WTC11 (cell line): ENCODE data around the gene GUCY2D. TPM values are rescaled to one million over a fixed set of nuclear protein-coding genes. Genes with fewer than 3 reads are reported as not detected.

Source experiments
- ATAC-seq: fragments of 200-7000 bp; cut with Tn5 transposase; 2 replicates; pipeline ENCODE4 v1.10.0; 2021; ENCODE audit warnings: mild to moderate bottlenecking, moderate library complexity
- CTCF ChIA-PET: fragments of 300-600 bp; sonication (Branson Sonifier 250); formaldehyde crosslinking; loops from one replicate; lab custom pipeline; 2021; ENCODE audit warnings: antibody characterized with exemption; lab: Charles Lee
- POLR2A ChIA-PET: fragments of 350-600 bp; sonication (Branson Sonifier 250); formaldehyde crosslinking; loops from one replicate; lab custom pipeline; 2021; ENCODE audit warnings: antibody characterized with exemption; lab: Charles Lee
- DNase-seq: peaks from one replicate; pipeline ENCODE4 v3.0.0; 2021; ENCODE audit warnings: low spot score
- H3K27ac Mint-ChIP-seq: 2 replicates; pipeline ENCODE4 v1.8.0; 2021; ENCODE audit warnings: mixed read lengths
- H3K27me3 Mint-ChIP-seq: 2 replicates; pipeline ENCODE4 v1.8.0; 2021; ENCODE audit warnings: low read depth, mild to moderate bottlenecking, moderate library complexity, mixed read lengths
- H3K36me3 Mint-ChIP-seq: 2 replicates; pipeline ENCODE4 v1.8.0; 2021; ENCODE audit warnings: mixed read lengths
- H3K4me1 Mint-ChIP-seq: 2 replicates; pipeline ENCODE4 v1.8.0; 2022; ENCODE audit warnings: mixed read lengths
- H3K4me3 Mint-ChIP-seq: 2 replicates; pipeline ENCODE4 v1.8.0; 2021; ENCODE audit warnings: mild to moderate bottlenecking, moderate library complexity, mixed read lengths
- H3K9me3 Mint-ChIP-seq: 2 replicates; pipeline ENCODE4 v1.8.0; 2021; ENCODE audit warnings: mixed read lengths
- CBFB ChIP-seq: sonication (generic); formaldehyde crosslinking; IDR thresholded peaks from 2 replicates; pipeline ENCODE4 v1.8.1; 2022; ENCODE audit warnings: mild to moderate bottlenecking, low read depth, missing genetic modification reagents
- E2F4 ChIP-seq: sonication (generic); formaldehyde crosslinking; IDR thresholded peaks from 2 replicates; pipeline ENCODE4 v1.8.1; 2022; ENCODE audit warnings: low read depth, mild to moderate bottlenecking, moderate library complexity, missing genetic modification reagents, borderline replicate concordance
- E2F5 ChIP-seq: sonication (generic); formaldehyde crosslinking; IDR thresholded peaks from 2 replicates; pipeline ENCODE4 v1.8.1; 2022; ENCODE audit warnings: mild to moderate bottlenecking, moderate library complexity, missing genetic modification reagents
- ERG ChIP-seq: fragments of 250-450 bp; sonication (Bioruptor Pico); IDR thresholded peaks from 2 replicates; pipeline ENCODE4 v1.8.0; 2021; ENCODE audit warnings: mild to moderate bottlenecking
- FOXJ3 ChIP-seq: sonication (generic); formaldehyde crosslinking; IDR thresholded peaks from 2 replicates; pipeline ENCODE4 v1.9.0; 2021; ENCODE audit warnings: missing genetic modification reagents, mild to moderate bottlenecking, borderline replicate concordance
- FOXP4 ChIP-seq: sonication (generic); formaldehyde crosslinking; IDR thresholded peaks from 2 replicates; pipeline ENCODE4 v1.8.0; 2022; ENCODE audit warnings: mild to moderate bottlenecking, missing genetic modification reagents
- IRF2 ChIP-seq: sonication (generic); formaldehyde crosslinking; IDR thresholded peaks from 2 replicates; pipeline ENCODE4 v1.8.0; 2022; ENCODE audit warnings: low read depth, missing genetic modification reagents, borderline replicate concordance
- JAZF1 ChIP-seq: fragments of 250-450 bp; sonication (Bioruptor Pico); IDR thresholded peaks from 2 replicates; pipeline ENCODE4 v1.9.0; 2021; ENCODE audit warnings: moderate library complexity, mild to moderate bottlenecking, inconsistent platforms
- MAX ChIP-seq: sonication (generic); formaldehyde crosslinking; IDR thresholded peaks from 2 replicates; pipeline ENCODE4 v1.8.0; 2022; ENCODE audit warnings: mild to moderate bottlenecking, missing genetic modification reagents
- MLX ChIP-seq: sonication (generic); formaldehyde crosslinking; IDR thresholded peaks from 2 replicates; pipeline ENCODE4 v1.8.1; 2023; ENCODE audit warnings: mild to moderate bottlenecking, missing genetic modification reagents, moderate library complexity
- MXD4 ChIP-seq: fragments of 250-450 bp; sonication (Bioruptor Pico); IDR thresholded peaks from 2 replicates; pipeline ENCODE4 v1.8.0; 2021; ENCODE audit warnings: mild to moderate bottlenecking, moderate library complexity, borderline replicate concordance
- NFATC4 ChIP-seq: fragments of 250-450 bp; sonication (Bioruptor Pico); IDR thresholded peaks from 2 replicates; pipeline ENCODE4 v1.9.0; 2021; ENCODE audit warnings: mild to moderate bottlenecking
- NR1H2 ChIP-seq: sonication (generic); formaldehyde crosslinking; IDR thresholded peaks from 2 replicates; pipeline ENCODE4 v1.9.0; 2021; ENCODE audit warnings: mild to moderate bottlenecking, moderate library complexity, missing genetic modification reagents
- PRDM15 ChIP-seq: sonication (generic); formaldehyde crosslinking; IDR thresholded peaks from 2 replicates; pipeline ENCODE4 v1.8.0; 2022; ENCODE audit warnings: missing genetic modification reagents
- PREB ChIP-seq: sonication (generic); formaldehyde crosslinking; IDR thresholded peaks from 2 replicates; pipeline ENCODE4 v1.8.1; 2022; ENCODE audit warnings: mild to moderate bottlenecking, missing genetic modification reagents, moderate library complexity, borderline replicate concordance
- SMAD3 ChIP-seq: sonication (generic); formaldehyde crosslinking; IDR thresholded peaks from 2 replicates; pipeline ENCODE4 v1.8.0; 2022; ENCODE audit warnings: missing genetic modification reagents, mild to moderate bottlenecking, borderline replicate concordance
- ZMAT4 ChIP-seq: fragments of 250-450 bp; sonication (Bioruptor Pico); IDR thresholded peaks from 2 replicates; pipeline ENCODE4 v1.9.0; 2021; ENCODE audit warnings: mild to moderate bottlenecking
- ZNF396 ChIP-seq: fragments of 250-450 bp; sonication (Bioruptor Pico); IDR thresholded peaks from 2 replicates; pipeline ENCODE4 v1.8.0; 2021; ENCODE audit warnings: mild to moderate bottlenecking, moderate library complexity, borderline replicate concordance
- ZSCAN18 ChIP-seq: fragments of 250-450 bp; sonication (Bioruptor Pico); IDR thresholded peaks from 2 replicates; pipeline ENCODE4 v2.1.2; 2022; ENCODE audit warnings: mild to moderate bottlenecking, moderate library complexity
- total RNA-seq: library from RNA; stranded (reverse); gene quantifications from 3 replicates; pipeline ENCODE4 v1.2.3, GENCODE V29; 2021

GUCY2D gene
- total RNA-seq, 1 experiment from 2014 or later = 0.87 TPM

GRCh38 chr17:7971651-7972050 is 30.8 kb upstream of the GUCY2D start:
- no peak for DNase-seq
- Mint-ChIP-seq H3K27me3 (peaks cover 23% of the 10 kb centered on the region), H3K4me3 (no peak overlapping the region), H3K9me3 (peaks cover 18% of the 10 kb centered on the region), H3K27ac (no peak overlapping the region), H3K36me3 (peaks cover 13% of the 10 kb centered on the region), H3K4me1 (no peaks in the 10 kb centered on the region)
- ATAC-seq = no peak
- POLR2A ChIA-PET = interaction anchor here (0.6 kb wide), 1 partner anchor 310 kb away, joined by 3 read pairs; no protein-coding TSS in a partner anchor
- CTCF ChIA-PET = interaction anchor here (1.2 to 3.4 kb wide), 7 partner anchors 8 to 103 kb away, joined by 3 to 38 read pairs (median 6); partner anchors contain the start of genes CNTROB and TRAPPC1
- TF ChIP-seq MAX (no peak), ZNF396 (CRISPR knock-in tag) (no peak), ERG (CRISPR knock-in tag) (no peak), ZSCAN18 (CRISPR knock-in tag) (no peak), MXD4 (no peak), PRDM15 (no peak), CBFB (no peak), E2F4 (no peak), NFATC4 (no peak)

- Mint-ChIP-seq H3K4me1 (no peaks in the 10 kb centered on the region), H3K4me3 (no peak overlapping the region), H3K27me3 (peaks cover 28% of the 10 kb centered on the region), H3K27ac (no peak overlapping the region), H3K9me3 (peaks cover 18% of the 10 kb centered on the region), H3K36me3 (peaks cover 13% of the 10 kb centered on the region)
- DNase-seq (no peak), ATAC-seq (no peak)
- ChIA-PET CTCF (interaction anchor here (3.1 to 3.4 kb wide), 2 partner anchors 17 to 85 kb away, joined by 8 to 38 read pairs; no protein-coding TSS in a partner anchor), POLR2A (interaction anchor here (0.6 kb wide), 1 partner anchor 311 kb away, joined by 3 read pairs; no protein-coding TSS in a partner anchor)
- no peak for TF ChIP-seq IRF2 (CRISPR knock-in tag)
- TF ChIP-seq JAZF1 = no peak
- no peak for TF ChIP-seq FOXJ3 (CRISPR knock-in tag)
- TF ChIP-seq NR1H2 (CRISPR knock-in tag) = no peak
- TF ChIP-seq MLX (CRISPR knock-in tag) = no peak
- no peak for TF ChIP-seq PREB
- TF ChIP-seq FOXP4 (CRISPR knock-in tag) = no peak
- no peak for TF ChIP-seq E2F5
- no peak for TF ChIP-seq ZMAT4 (CRISPR knock-in tag)
- TF ChIP-seq SMAD3 = no peak
Measured at GRCh38 chr17:7972131-7972785, 30.2 kb upstream of the GUCY2D start.
